Ramos (cell line): ENCODE measurements around the gene CIROP.
"Not testable (repeated sequence)": the region's sequence is repeated elsewhere in the genome, so short reads cannot be mapped to it uniquely, and the experiment has no call there.

Experiments
- in situ Hi-C: fragments of 300-500 bp; cut with MboI; formaldehyde crosslinking; loops from one replicate; pipeline ENCODE4 v1.14.3; 2022; ENCODE audit warnings: low sequenced_read_pairs; ENCODE audit not compliant: unreplicated experiment

Gene CIROP

GRCh38 chr14:23115039-23115731 is 10.4 kb upstream of the CIROP start:
- in situ Hi-C loops, result no loop called here

GRCh38 chr14:23114669-23115038 is 9.9 kb upstream of the CIROP start:
- in situ Hi-C loops, result no loop called here

DNA sequence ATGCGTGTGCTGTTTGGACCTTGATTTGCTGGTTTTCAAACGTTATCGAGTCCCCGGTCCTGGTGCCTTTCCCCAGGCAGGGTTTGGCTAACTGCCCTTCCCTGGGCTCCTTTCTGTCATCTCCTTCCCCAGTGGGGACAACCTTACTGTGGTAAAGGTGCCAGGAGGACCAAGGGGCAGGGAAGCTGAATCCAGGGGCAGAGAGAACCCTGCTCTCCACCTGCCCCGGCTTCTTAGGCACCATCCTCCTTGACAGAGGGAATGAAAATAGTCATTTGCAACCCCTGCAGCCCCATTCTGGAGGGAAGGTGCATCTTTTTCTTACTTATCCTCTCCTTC is 9.3 kb upstream of the CIROP start:
- in situ Hi-C loops, result no loop called here

GRCh38 chr14:23113431-23114119 is 8.8 kb upstream of the CIROP start:
- in situ Hi-C loops, result no loop called here

DNA sequence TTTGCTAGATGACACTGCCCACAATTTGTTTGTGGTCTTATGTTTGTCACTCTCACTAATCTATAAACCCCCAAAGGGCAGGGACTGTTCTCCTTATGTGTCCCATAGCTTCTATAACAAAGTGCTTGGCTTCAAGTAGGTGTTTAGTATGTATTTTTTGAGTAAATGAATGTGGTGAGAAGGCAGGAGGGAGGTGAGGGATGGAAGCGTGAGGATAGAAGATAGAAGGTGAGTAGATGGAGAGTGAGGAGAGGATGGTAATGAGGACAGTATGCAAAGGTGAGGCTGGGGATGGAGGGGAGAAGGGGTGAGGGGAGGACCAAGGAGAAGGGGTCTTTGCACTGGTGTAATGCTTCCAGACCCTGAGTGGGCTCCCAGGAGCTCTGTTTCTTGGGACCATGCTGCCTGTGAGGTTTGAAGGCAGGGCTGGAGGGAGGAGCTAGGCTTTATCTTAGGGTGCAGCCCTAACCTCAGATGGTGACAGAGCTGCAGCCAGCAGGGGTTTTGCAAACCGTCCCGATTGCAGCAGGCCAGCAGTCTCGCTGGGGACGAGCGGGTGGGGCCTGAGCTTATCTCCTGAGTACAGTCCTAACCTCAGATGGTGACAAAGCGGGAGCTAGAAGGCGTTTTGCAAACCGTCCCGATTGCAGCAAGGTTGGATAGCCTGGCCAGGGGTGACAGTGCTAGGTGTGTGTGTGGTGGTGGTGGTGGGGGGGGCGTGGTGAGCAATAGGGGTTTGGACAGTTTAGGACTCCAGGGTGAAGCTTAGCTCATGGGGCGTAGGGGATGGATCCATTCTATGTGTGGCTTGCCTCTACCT is 7.8 kb upstream of the CIROP start:
- in situ Hi-C loops, result no loop called here

GRCh38 chr14:23110579-23111365 is 6.0 kb upstream of the CIROP start:
- in situ Hi-C loops, result no loop called here

- in situ Hi-C loops, result no loop called here
Observed at GRCh38 chr14:23109769-23110168, 5.0 kb upstream of the CIROP start.

DNA sequence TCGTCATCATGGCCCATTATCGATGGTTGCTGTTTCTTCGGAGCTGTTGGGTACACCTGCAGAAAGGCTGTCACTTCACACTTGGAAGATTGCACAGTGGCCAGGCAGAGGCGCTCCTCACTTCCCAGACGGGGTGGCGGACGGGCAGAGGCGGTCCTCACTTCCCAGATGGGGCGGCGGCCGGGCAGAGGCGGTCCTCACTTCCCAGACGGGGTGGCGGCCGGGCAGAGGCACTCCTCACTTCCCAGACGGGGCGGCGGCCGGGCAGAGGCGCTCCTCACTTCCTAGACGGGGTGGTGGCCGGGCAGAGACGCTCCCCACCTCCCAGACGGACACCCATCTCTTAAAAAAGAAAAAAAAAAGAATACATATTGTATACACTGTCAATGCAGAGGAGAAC is 3.4 kb upstream of the CIROP start:
- in situ Hi-C loops, result not testable (repeated sequence)

DNA sequence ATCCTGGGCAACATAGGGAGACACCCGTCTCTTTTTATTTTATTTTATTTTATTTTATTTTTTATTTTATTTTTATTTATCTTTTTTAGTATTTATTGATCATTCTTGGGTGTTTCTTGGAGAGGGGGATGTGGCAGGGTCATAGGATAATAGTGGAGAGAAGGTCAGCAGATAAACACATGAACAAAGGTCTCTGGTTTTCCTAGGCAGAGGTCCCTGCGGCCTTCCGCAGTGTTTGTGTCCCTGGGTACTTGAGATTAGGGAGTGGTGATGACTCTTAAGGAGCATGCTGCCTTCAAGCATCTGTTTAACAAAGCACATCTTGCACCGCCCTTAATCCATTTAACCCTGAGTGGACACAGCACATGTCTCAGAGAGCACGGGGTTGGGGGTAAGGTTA is 2.8 kb upstream of the CIROP start:
- in situ Hi-C loops, result not testable (repeated sequence)

DNA sequence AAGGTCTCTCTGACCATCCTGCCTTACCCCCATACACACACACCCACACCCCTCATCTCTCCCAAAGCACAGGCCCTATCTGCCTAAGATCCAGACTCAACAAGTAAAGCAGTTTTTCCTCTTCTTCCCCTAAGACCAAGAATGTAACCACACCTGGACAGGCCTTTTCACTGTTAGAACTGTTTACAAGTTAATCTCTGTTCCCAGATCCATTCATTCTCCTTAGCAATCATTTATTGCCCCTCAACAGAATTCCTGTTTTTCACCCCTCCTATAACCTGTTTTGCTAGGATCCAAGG is 1.9 kb upstream of the CIROP start:
- in situ Hi-C loops, result no loop called here

DNA sequence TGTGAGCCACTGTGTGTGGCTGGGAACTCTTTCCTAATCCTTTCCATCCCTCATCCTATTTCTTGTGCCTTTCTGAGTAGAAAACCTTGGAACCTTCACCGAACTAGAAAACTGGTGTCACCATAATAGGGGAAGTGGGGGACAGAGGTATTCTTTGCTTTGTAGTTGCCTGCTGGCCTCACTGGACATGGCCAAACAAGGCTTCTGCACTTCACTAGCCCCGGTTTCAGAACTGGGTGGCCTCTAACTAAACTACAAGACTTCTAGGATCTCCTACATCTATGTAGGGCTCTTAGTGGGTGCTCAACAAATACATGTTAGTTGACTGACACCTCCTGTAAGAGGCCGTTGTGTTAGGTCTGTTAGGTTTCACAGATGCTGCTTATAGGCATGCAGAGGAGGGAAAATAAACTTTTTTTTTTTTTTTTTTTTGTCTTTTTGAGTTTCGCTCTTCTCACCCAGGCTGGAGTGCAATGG is 597 bp upstream of the CIROP start:
- in situ Hi-C loops, result no loop called here

DNA sequence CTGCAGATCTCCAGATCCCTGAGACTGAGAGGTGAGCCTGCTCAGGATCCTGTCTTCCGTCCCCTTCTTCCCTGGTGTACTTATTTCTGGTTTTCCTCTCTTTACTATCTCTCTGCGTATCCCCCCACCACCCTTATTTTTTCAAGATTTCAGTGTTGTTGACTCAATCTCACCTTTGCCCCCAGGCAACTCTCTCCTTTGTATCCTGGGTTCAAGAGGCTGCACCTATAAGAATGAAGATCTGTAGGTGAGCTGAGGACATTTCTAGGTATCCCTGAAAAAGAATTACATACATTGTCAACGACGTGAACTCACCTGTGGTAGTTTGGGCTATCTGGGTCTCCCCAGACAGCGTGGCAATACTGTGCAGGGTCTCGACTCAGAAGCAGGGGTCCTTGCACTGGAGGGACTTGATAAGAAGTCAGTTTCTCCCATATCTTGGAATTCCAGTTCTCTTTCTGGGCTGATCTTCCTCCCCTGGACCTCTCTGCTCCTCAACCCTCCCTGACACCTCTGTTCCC is 659 bp downstream of the CIROP start:
- in situ Hi-C loops, result no loop called here

DNA sequence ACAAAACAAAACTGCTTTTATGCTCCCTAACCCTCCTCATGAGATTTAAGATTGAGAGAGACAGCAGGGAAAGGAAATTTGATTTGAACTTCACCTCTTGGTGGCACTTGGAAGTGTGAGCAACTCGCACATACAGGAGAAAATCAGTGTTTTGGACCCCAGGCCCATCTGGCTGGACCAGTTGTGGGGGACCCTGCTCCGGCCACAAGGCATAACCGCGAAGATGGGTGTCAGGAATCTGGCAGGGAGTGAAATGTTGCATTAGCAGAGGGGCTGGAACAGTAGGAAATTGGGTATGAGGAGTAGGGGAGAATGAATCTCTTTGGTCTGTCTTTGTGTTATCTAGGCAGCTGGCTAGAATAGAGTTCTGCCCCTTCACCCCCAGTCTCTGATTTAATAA is 1.2 kb downstream of the CIROP start:
- in situ Hi-C loops, result no loop called here

DNA sequence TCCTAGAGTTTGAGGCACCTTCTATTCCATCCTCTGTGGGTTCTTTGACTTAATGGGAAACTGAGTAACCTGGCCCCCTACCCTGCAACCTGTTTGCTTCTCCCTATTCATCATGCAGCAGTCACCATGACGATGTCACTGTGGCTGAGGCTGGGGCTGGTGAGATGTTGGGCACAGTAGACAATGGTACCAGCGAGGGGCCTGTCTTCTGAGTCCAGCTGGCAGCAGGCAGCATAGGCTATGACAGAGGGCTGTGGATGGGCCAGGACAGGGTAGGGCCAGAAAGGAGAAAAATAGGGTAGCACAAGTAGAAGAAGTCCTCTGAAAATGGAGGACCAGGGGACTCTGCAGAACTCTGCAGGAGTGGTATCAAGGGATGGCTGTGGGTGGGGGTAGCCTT is 2.0 kb downstream of the CIROP start:
- in situ Hi-C loops, result no loop called here

- in situ Hi-C loops, result no loop called here
Observed at GRCh38 chr14:23101986-23102625, 2.7 kb downstream of the CIROP start.

DNA sequence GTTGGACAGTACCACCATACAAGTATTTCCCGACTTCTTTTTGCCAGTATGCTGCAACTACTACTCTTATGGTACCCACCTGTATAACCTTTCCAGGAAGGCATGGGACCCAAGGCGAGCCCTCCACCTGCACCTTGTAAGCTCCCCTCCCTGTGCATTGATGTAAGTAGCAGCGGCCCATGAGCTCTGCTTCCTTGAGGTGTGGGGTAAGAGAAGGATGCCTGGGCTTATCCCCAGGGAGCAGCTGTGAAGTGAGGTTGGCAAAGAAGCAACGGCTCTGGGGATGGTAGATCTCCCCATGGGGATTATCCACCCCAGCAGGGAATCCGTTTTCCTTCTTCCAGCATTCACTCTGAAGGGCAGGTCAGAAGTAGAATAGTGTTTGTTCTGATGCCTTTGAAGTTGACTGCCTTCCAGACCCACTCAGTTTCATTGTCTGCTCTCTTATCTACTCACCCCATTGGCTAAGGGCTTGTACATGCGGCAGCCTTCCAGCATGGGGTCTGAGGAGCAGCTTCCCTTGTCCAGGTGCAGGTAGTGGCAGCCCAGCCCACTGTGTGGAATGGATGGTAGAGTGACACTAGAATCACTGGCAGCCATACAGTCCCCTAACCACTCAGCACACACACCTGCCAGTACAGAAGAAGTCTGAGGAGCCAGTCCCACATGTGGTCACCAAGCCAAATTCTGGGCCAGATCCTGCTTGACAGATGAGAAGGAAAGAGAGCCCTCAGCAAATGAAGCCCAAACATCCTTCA is 3.4 kb downstream of the CIROP start:
- in situ Hi-C loops, result no loop called here

GRCh38 chr14:23099212-23099861 is 5.5 kb downstream of the CIROP start:
- in situ Hi-C loops, result no loop called here

- in situ Hi-C loops, result no loop called here
Observed at GRCh38 chr14:23097786-23098185, 7.0 kb downstream of the CIROP start.
